ENCODE data around the gene SLC22A31. TPM values are rescaled to one million over a fixed set of nuclear protein-coding genes. Genes with fewer than 3 reads are reported as not detected.

SLC22A31 gene
- total RNA-seq, 1 experiment from 2014 or later = 8.4 TPM

- Histone ChIP-seq H3F3A (ENCODE audit: low read length, unreplicated experiment) (peaks cover 7% of the 10 kb centered on the region), H3K27me3 (ENCODE audit: low read length) (no peaks in the 10 kb centered on the region), H3K27ac (ENCODE audit: low read length) (no peak overlapping the region), H3K4me1 (ENCODE audit: insufficient read depth, low read length) (peaks cover 10% of the 10 kb centered on the region; the same call in 1 of the 2 replicates), H3K9ac (ENCODE audit: low read length) (no peak overlapping the region), H3K4me2 (ENCODE audit: low read length) (no peak overlapping the region), H4K20me1 (ENCODE audit: low read length) (no peaks in the 10 kb centered on the region), H3K4me3 (ENCODE audit: low read length) (no peak overlapping the region), H3K36me3 (ENCODE audit: low read depth, low read length) (no peaks in the 10 kb centered on the region), H3K9me2 (replicated peaks; ENCODE audit: low read length) (no peaks in the 10 kb centered on the region), H2AFZ (ENCODE audit: low read length) (no peak overlapping the region), H3K9me3 (ENCODE audit: low read length) (no peaks in the 10 kb centered on the region), H3K79me2 (ENCODE audit: low read length) (no peaks in the 10 kb centered on the region)
- CTCF ChIA-PET = interaction anchor here (0.6 kb wide), 1 partner anchor 419 kb away, joined by 4 read pairs; no protein-coding TSS in a partner anchor
- BruUV-seq (replicated peaks) = TSS peak; percentile 27
- intact Hi-C loops (cut with micrococcal nuclease) = no loop called here
- DNase-seq (no peak), ATAC-seq (no peak)
- POLR2A ChIA-PET (ENCODE audit: unreplicated experiment) = no interaction called here
- TF ChIP-seq EZH2phosphoT487 (IDR thresholded peaks at IDR 0.05; ENCODE audit: borderline replicate concordance, low read length) (no peak), CTCF (conservative IDR thresholded peaks at IDR 0.05; ENCODE audit: low read depth, low read length) (no peak), EZH2 (IDR thresholded peaks at IDR 0.05; ENCODE audit: low read length, unreplicated experiment) (no peak)
Measured at GRCh38 chr16:89155851-89156739, 44.2 kb downstream of the SLC22A31 start.

GRCh38 chr16:89155184-89155679 is 45.1 kb downstream of the SLC22A31 start:
- H3K27me3 ChIP-seq (ENCODE audit: low read length) = no peaks in the 10 kb centered on the region
- H2AFZ ChIP-seq (ENCODE audit: low read length) = no peak overlapping the region
- no peaks in the 10 kb centered on the region for H3K36me3 ChIP-seq (ENCODE audit: low read depth, low read length)
- H4K20me1 ChIP-seq (ENCODE audit: low read length) = no peaks in the 10 kb centered on the region
- no TSS peak for BruUV-seq (replicated peaks)
- peaks cover 7% of the 10 kb centered on the region for H3F3A ChIP-seq (ENCODE audit: low read length, unreplicated experiment)
- H3K9me3 ChIP-seq (ENCODE audit: low read length) = no peaks in the 10 kb centered on the region
- DNase-seq (no peak), ATAC-seq (no peak; the same call in 1 of the 2 replicates)
- no peak overlapping the region for H3K4me3 ChIP-seq (ENCODE audit: low read length)
- CTCF ChIA-PET = no interaction called here
- H3K9me2 ChIP-seq (replicated peaks; ENCODE audit: low read length) = no peaks in the 10 kb centered on the region
- no peak overlapping the region for H3K4me2 ChIP-seq (ENCODE audit: low read length)
- H3K9ac ChIP-seq (ENCODE audit: low read length) = no peak overlapping the region
- no peak overlapping the region for H3K27ac ChIP-seq (ENCODE audit: low read length)
- intact Hi-C loops (cut with micrococcal nuclease) = no loop called here
- H3K79me2 ChIP-seq (ENCODE audit: low read length) = no peaks in the 10 kb centered on the region
- TF ChIP-seq EZH2 (IDR thresholded peaks at IDR 0.05; ENCODE audit: low read length, unreplicated experiment) (no peak), EZH2phosphoT487 (IDR thresholded peaks at IDR 0.05; ENCODE audit: borderline replicate concordance, low read length) (no peak), CTCF (conservative IDR thresholded peaks at IDR 0.05; ENCODE audit: low read depth, low read length) (no peak)
- H3K4me1 ChIP-seq (ENCODE audit: insufficient read depth, low read length) = peaks cover 10% of the 10 kb centered on the region; the same call in 1 of the 2 replicates
- POLR2A ChIA-PET (ENCODE audit: unreplicated experiment) = no interaction called here
